HG02610 (cell line): ENCODE results near the gene HDGFL3.

Experiments
- ATAC-seq: cut with Tn5 transposase; IDR thresholded peaks from one replicate; pipeline ENCODE4 v1.9.1; 2021; ENCODE audit warnings: mild to moderate bottlenecking, moderate library complexity; ENCODE audit not compliant: unreplicated experiment

HDGFL3 gene

DNA sequence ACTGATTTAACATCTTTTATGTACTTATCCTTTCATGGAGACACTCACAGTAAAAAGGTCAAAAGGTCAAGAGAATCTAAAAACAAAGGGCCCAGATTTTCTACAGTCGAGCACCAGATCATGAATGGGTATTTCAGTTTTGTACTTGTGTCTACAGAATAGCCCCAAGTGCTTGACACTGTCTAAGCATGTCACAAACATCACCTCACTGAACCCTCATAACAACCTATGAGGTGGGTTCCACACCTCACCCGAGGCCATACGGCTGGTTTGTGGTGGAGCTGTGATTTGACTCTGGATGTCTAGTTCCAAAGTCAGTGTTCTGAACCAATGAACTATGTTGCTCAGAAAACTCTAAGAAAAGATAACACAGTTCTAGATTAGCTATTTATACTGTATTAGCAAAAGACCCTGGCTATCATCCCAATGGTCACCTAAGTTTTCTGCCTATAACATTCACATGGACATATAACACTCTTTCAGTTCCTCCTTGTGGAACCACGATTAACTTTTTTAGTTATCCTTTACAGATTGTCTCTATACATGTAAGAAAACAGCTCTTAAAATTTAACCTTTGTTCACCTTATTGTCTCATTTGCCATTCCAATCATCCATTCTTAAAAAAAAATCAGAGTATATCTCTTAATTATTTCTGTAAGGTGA, 74.6 kb downstream of the HDGFL3 start:
- ATAC-seq, result no peak

DNA sequence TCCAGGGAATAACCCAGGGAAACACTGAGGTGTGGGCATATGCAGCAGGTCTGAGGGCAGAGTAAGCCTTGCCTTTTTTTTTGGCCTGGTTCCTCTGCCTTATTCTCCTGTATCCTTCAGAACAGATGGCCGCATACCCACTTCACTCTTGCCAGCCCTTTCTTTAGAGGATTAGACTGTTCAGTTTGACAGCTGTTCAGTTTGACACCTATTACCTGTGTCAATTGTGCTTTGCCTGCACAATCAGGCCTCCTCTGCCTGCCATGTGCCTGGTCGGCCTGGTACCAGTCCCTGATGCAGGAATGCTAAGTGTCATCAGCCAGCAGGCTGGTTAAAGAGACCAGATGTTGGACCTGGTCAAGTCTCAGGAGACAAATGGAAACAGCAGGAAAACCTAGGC, 77.8 kb downstream of the HDGFL3 start:
- ATAC-seq, result no peak

DNA sequence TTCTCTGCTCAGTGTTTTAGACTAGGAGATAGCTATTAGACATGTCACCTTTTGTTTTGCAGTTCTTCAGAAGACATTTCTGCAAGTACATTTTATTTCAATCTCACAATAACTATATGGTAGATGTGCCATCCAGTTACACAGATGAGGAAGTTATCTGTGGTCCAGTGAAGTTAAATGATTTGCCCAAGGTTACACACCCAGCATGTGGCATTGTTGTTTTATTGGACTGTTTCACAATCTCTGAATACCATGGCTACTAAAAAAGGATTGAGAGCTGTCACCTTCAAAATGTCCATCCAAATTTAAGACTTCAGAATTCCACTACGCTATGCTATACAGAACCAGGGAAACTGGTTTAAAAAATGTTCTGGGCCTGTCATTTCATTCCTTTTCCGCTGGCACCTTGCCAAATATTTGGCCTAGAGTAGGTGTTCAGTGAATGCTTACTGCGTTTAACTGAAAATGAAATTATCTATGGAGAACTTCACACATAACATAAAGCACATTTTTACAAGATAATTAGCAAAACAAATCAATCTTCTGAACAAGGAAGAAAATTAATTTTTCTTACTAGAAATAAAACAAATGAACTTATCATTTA, 80.0 kb downstream of the HDGFL3 start:
- ATAC-seq, result no peak

DNA sequence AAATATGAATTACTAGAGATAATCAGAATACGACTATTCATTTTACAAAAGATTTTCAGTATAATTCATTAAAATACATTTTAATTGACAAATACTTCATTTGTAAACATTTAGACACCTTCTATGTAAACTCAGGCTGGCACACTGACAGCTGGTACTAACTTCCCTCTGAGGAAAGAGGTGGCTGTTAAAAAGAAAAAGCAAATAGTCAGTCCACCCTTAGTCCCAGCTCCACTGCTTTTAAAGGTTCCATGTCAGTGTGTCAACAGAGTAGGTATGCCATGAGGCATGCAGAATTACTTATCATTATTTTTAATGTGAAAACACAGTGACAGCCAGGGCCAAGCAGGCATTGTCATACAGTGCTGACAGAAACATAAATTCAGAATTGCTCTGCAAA, 84.1 kb downstream of the HDGFL3 start:
- no peak for ATAC-seq

DNA sequence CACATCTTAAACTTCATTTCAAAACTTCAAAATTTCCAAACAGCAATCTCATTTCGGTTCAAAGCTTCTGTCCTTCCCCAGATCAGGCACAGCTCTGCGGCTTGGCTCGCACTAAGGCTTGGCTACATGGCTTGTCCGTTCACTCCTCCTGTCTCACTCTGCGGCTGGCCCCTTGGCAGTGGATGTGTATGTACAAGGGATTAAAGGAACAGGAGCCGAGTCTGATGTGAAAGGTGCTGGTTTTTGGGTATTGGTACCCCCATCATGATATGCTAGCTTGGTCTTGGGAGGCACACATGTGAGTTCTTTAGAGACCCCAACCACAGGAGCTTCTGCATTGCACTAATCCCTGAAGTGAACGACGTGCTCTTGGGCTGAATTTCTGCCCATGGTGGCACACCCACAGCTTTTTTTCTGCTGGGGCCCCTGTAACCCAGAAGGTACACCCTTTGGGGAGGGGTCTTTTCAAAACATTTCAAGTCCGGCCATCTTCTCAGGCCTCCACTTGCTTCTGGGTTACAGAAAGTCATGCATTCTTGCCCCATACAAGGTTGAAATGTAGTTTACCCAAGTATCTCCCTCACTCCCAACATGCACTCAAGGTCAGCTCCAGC, 87.5 kb downstream of the HDGFL3 start:
- no peak for ATAC-seq

DNA sequence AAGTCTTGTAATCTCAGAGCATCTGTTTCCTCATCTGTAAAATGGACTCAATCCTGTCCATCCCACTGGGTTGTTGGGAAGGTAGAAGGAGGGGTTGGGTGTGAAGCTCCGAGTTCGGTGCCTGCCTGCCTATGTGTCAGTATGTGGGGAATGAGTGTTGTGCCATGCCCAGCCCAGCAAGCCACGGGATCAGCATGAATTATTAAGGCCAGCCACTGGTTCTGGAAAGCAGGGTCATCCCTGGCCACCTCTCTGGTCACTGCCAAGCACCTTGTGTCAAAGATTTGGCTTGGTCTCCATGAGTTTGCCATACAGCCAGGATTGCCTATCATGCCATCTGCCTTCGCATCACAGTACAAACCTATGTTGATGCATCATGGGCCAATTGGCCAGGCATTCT, 88.7 kb downstream of the HDGFL3 start:
- no peak for ATAC-seq

DNA sequence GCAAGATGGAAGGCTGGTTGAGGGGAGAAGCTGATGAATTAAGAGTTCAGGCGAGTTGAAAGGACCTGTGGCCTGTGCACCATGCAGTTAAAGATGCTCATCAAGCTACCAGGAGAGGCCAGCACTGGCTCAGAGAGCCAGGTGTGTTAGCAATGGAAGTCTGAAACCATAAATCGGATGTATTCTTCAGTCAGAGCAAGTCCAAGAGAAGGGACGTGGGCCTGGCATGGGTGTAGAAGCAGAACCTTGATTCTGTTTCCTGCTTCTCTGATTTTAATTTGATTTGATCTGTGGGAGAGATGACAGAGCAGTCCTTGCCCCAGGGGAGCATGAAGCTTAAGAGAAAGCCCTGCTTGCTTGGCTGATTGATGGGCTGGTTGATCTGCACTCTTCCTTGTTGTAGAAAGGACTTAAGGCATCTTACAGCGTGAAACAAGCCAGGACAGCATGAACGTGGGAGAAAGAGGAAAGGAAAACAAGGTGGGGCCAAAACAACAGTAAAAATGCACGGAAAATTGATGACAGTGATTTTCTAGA, 89.3 kb downstream of the HDGFL3 start:
- ATAC-seq, result no peak

DNA sequence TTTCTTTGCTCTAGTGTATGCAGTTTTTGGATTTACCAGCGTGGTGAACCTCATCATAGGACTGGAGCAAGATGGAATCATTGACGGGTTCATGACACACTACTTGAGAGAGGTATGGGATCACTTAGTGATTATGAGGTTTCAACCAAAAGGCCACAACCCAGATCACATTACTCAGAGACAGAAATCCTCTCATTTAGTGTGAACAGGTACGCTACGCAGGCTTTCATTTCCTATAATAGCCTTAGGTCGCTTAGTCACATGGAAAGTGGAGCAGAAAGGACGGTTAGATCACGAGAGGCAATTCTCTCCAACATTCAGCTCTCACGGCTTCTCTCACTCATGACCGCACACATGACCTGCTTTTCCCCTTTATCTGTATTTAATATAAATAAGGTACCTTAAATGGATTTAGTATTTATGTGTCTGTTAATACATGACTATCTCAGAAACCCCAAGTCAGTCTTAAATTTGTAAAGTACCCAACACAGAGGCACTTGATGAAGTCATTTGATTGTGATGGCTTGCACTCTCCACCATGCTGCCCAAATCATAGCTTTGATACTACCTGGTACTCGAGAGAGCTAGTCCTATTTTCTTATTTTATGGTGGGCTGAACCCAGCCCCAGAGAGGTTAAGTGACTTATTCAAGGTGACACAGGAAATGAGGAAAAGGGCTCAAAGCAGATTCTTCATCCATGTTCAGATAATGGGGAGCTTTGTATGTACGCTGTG, 91.6 kb downstream of the HDGFL3 start:
- ATAC-seq, result peak; percentile 73

DNA sequence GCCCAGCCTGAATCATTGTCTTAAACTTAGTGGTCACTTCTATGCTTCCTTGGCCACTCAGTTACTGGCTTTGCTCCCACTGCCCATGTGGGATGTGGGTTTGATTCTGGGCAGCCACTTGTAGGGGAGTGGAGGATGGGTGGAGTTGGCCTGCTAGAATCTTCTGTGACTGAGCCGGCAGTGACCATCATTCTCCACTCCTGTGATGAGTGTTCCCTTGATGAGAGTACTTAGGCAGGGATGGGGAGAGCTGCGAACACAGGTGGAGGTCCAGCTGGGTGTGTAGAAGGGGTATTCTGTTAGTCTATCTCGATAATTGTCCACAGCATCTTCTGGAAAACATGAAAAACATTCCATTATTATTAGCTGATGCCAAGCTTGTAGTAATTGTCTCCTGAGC, 92.2 kb downstream of the HDGFL3 start:
- no peak for ATAC-seq

DNA sequence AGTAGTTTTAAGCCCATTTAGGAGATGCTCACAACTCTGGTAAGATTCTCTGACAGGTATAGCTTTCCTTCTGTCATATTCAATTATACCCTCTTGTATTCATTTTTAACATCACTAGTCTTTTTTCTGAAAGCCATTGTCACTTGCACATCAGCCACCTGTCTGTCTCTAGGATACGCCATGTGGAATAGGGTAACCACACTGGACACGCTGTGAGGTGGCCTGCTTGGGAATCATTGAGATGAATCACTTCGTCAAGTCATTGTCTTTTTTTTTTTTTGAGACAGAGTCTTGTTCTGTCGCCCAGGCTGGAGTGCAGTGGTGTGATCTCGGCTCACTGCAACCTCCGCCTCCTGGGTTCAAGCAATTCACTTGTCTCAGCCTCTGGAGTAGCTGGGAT, 92.8 kb downstream of the HDGFL3 start:
- ATAC-seq, result no peak

DNA sequence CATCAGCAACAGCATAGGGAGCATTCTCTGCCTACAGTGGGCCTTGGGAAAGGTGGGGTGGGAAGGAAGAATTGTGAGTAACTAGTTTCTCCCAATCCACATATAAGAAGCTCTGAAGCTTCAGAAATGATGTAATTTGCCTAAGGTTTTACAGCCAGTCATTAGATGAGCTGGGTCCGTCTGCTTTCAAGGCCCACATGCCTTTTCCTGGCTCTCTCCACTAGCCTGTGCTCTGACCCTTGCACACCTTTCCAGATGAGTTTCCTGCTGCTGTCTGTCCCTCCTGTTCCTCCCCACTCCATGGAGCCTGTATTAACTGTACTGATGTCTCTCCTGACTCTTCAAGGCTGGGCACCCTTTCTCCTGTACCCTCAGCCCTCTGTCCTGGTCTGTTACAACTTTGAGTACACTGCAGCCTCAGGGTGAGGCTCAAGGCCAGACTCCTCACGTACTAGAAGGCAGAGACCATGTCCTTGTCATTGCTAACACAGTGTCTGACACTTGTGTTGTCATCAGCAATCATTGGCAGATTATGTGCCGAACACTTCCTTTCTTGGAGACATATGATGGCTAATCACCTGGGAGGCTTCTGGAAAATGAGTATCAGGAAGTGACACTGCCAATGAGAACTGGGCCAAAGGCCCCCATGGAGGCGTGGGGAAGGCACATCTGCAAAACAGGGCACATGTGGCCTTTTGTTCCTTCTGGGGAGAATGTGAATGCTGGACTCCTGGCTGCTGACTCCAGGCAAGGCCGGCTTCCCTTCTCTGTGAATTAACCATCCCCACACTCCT, 93.5 kb downstream of the HDGFL3 start:
- no peak for ATAC-seq

DNA sequence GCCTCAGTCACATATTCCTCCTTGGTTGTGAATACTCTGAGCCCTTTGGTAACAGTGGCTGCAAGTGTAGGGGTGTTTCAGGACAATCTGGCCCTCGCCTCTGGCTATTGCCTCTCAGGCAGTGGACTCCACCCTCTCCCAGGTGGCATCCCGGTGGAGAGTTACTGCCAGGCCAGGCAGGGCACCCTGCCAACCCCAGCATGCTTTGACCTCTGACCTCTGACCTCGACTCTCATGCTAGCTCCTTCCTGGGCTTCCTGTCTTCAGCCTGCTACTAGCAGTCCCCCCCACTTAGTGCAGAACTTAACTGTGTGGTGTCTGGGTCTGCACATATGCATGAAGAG, 94.7 kb downstream of the HDGFL3 start:
- no peak for ATAC-seq

DNA sequence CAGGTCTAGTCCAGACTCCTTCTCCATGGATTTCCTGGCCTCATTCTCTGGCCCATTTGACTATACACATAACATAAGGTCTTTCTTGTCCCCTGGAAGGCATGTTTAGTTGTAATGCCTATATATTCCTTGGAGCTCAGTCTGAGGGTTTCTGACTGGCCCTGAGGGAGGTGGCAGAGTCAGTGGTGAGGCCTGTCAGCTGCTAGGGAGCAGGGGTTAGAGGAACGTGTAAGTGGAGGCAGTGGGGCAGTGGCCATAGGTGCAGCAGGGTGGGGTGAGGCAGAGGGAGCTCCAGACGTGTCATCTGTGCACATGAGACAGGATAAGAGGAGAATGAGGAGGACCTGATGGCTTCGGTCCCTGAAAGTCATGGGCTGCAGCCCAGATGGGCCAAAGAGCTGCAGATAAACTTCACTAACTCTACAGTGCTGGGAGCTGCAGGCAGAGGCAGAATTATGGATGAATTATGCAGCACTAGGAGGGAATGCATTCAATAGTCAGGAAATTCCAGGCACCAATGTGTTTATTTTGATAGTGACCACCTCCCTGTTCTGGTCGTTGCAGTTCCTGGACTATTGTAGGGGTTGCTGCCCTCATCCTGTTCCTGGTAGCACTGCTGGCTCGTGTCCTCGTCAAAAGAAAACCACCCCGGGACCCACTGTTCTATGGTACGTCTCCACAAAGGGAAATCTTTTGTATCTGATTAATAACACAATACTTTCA, 95.2 kb downstream of the HDGFL3 start:
- ATAC-seq, result no peak

DNA sequence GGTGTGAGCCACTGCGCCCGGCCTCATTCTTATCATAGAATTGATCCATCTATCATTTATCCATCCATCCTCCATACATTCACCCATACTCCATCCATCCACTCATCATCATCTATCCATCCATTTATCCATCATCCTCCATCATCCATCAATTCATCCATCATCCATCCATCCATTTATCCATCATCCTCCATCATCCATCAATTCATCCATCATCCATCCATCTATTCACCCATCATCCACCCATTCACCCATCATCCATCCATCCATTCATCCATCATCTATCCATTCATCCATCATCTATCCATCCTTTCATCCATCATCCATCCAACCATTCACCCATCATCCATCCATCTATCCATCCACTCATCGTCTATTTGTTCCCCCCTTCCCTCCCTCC, 96.5 kb downstream of the HDGFL3 start:
- no peak for ATAC-seq

DNA sequence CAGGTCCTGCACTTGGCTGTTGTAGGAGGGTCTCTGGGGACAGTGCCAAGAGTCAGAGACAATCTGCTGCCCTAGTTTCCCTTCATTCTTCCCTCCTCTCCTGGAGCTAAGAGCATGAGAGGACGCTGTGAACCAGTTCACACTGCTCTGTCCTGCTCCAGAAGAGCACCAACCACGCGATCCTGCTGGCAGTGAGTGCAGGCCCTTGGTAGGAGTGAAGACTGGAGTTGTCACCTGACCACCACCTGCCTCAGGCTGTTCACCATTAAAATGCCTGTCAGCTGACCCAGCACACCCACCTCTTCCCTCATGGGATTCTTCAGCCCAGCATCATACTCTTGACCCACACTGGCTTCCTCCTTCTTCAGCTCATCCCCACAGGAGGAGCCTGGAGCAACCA, 97.2 kb downstream of the HDGFL3 start:
- ATAC-seq, result no peak

DNA sequence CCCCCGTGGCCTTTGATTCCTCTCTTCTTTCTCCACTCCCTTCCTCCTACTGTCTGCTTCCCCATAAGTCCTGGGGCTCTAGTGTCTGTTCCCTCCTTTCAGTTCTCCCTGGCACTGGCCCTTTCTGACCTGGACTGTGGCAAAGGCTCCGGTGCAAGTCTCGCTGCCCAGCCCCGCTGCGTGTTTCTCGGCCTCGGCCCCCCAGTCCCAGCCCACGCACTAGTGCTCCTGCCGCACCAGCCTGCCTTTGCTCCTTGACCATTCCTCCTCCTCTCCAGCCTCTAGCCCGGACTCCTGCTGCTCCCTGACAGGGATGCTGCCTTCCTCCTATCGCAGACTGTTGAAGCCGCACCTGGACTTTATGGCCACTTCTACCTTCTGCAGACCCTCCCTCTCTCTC, 98.1 kb downstream of the HDGFL3 start:
- no peak for ATAC-seq

DNA sequence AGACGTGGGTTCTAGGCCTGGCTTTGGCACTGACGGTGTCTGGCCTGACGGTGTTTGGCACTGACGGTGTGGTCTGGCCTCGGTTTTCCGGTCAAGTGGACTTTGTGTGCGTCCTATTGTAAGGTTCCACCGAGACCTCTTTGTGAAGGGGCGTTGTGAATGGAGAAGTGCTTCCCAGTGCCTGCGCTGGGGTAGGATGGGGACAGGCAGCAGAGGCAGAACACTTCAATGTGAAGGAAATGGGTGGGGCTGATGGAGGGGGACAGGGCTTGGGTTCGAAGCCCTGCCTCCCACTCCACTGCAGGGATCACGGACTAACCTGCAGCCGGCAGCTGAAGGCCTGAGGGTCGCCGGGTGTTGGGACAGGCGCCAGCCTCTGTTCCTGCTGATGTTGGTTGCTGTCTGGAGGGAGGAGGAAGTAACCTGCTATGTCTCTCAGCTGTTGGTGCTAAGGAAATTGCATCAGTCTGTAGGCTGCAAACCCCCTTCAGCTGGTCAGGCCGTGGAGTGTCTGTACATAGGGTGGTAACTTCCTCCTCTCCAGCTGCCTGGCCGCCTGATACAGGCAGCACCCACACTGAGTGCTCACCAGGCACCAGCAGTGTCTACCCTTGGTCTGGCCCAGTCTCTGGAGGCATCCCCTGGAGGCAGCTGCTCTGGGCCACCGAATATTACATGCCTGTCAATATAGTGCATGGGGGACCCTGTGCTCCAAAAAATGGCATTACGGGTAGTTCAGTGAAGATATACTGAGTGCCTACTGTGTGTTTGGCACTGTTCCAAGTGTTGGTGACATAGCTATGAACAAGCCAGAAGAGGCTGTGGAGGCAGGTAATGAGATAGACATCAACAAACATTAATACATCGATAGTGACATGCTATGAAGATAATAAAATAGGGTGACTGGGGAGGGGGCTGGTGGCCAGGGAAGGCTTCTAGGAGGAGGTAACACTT, 99.1 kb downstream of the HDGFL3 start:
- no peak for ATAC-seq

DNA sequence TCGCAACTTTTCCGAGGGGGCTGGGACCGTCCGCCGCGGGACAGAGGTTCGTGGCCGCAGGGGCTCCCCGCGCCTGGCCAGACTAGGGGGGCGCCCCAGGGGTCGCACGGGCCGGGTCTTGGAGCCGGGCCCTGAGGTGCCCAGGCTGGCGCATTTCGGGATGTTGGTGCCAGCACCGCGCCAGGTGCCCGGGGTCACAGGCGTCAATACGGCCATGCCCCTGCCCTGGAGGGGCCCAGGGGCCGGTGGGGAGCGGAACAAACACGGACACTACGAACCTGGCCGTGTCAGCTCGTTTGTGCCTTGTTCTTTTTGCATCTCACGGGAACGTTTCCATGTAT, 99.8 kb downstream of the HDGFL3 start:
- ATAC-seq, result no peak
